Measurements from ENCODE around the gene SPAG8.

DNA sequence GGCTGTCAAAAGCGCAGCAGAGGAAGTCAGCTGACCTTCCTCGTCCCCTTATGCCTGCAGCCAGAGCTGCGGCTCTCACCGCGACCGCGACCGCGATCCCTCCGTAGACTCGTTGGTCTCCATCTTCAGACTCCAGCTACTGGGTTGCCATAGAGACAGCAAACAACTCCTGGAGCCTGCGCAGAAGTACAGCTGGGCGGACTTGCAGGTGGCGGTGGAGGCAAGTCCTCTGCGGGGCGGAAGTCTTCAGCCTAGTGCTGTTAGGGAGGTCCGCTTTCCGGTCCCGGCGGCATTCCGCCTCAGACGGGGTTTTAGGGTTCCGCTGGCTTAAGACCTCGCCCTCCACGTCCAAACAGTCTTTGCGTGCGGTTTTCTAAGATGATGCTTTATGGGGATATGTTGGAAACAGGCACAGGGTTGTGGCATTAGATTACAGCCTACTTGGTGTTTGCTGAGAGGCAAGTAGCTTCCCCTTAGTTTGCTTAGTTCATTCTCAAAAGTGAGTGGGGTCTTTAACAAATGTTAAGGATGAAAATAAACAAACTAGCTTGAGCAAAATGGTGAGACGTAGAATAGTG, at the start of gene SPAG8:
- TF ChIP-seq, protein P1, sequence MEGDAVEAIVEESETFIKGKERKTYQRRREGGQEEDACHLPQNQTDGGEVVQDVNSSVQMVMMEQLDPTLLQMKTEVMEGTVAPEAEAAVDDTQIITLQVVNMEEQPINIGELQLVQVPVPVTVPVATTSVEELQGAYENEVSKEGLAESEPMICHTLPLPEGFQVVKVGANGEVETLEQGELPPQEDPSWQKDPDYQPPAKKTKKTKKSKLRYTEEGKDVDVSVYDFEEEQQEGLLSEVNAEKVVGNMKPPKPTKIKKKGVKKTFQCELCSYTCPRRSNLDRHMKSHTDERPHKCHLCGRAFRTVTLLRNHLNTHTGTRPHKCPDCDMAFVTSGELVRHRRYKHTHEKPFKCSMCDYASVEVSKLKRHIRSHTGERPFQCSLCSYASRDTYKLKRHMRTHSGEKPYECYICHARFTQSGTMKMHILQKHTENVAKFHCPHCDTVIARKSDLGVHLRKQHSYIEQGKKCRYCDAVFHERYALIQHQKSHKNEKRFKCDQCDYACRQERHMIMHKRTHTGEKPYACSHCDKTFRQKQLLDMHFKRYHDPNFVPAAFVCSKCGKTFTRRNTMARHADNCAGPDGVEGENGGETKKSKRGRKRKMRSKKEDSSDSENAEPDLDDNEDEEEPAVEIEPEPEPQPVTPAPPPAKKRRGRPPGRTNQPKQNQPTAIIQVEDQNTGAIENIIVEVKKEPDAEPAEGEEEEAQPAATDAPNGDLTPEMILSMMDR (IDR thresholded peaks at IDR 0.05; ENCODE audit: poor library complexity): no peak
- no peak for TF ChIP-seq EZH2phosphoT487 (IDR thresholded peaks at IDR 0.05; ENCODE audit: low read depth, severe bottlenecking, unreplicated experiment)
